Tibial nerve (tissue), 4 donors: ENCODE measurements around the gene NKAIN2. TPM values are rescaled to one million over a fixed set of nuclear protein-coding genes. Genes with fewer than 3 reads are reported as not detected.

Source experiments
- DNase-seq, 2 donors: peaks; one replicate each; pipeline ENCODE4 v3.0.0-alpha.2; 2019; ENCODE audit warnings: low spot score in 2 of 2
- H3K27ac ChIP-seq, 4 donors: fragments of 200-600 bp; sonication (generic) in 3 of 4; one replicate each; pipeline ENCODE4 v1.5.1; 2017 to 2019; ENCODE audit warnings: mild to moderate bottlenecking in 1 of 4
- H3K27me3 ChIP-seq, 2 donors: fragments of 200-600 bp; sonication (generic) in 1 of 2; one replicate each; pipeline versions ENCODE4 v1.5.1 to v1.6.0; 2017 to 2019
- H3K36me3 ChIP-seq, 3 donors: fragments of 200-600 bp; sonication (generic); one replicate each; pipeline ENCODE4 v1.5.1; 2018 to 2019
- H3K4me1 ChIP-seq, 4 donors: fragments of 200-600 bp; sonication (generic) in 3 of 4; one replicate each; pipeline ENCODE4 v1.5.1; 2017 to 2019
- H3K4me3 ChIP-seq, 4 donors: fragments of 200-600 bp; sonication (generic) in 3 of 4; one replicate each; pipeline ENCODE4 v1.5.1; 2017 to 2019; ENCODE audit warnings: mild to moderate bottlenecking in 1 of 4, moderate library complexity in 1 of 4
- H3K9me3 ChIP-seq, 4 donors: fragments of 200-600 bp; sonication (generic) in 3 of 4; one replicate each; pipeline ENCODE4 v1.5.1; 2017 to 2019
- EP300 ChIP-seq, 2 donors: sonication (generic); formaldehyde crosslinking; IDR thresholded peaks; one replicate each; pipeline ENCODE4 v1.6.1; 2017; ENCODE audit warnings: antibody characterized with exemption in 2 of 2, mild to moderate bottlenecking in 1 of 2
- POLR2A ChIP-seq, 2 donors: fragments of 450-650 bp; IDR thresholded peaks; one replicate each; pipeline ENCODE4 v1.6.1; 2017; ENCODE audit warnings: antibody characterized with exemption in 2 of 2, mild to moderate bottlenecking in 2 of 2, moderate library complexity in 2 of 2
- WGBS, 2 donors: methylation state at CpG; one replicate each; pipeline ENCODE4 v1.1.5; 2018; 5-methylcytosine and 5-hydroxymethylcytosine counted together
- total RNA-seq, 4 donors: library from RNA; depleted of rRNA; stranded (reverse); fragments of >200 nt; gene quantifications; one replicate each; pipeline ENCODE4 v1.1.0, GENCODE V29; 2016
- TF ChIP-seq, protein P1 (sequence below), 5 experiments: fragments of 200-600 bp in 3 of 5; fragments of 450-650 bp in 2 of 5; sonication (generic) in 3 of 5; IDR thresholded peaks; one replicate each; pipeline ENCODE4 v1.5.1; 2016 to 2019; ENCODE audit warnings: antibody characterized with exemption in 5 of 5, mild to moderate bottlenecking in 3 of 5, moderate library complexity in 2 of 5

Gene NKAIN2
- total RNA-seq, 4 donors from 2014 or later: 8.1 to 20.8 (median 15.2) TPM

DNA sequence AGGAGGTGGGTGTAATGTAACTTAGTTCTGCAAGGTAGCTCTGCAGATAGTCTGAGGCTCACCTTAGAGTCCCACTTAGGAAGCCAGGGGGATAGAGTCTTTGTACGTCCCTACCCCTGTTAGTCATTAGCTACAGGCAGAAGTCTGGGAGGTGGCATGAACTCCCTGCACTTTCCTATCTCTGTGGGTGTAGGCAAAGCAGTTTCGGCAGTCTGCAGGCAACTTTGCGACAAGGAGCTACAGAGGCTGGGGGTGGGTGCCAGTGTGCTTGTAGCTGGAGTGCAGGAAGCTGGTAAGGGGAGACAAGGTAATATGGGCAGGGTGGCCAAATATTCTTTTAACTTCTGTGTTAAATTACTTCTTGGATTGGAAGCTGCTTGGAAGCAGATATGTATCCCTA, 45.7 kb downstream of the NKAIN2 start:
- no peaks in the 10 kb centered on the region for H3K4me1 ChIP-seq
- DNase-seq: no peak
- H3K36me3 ChIP-seq: no peaks in the 10 kb centered on the region
- H3K9me3 ChIP-seq: peaks cover 0 to 10% (median 0%) of the 10 kb centered on the region in 4 donors
- WGBS, 2 donors: 47 to 66% methylated on average over 3 of the region's 3 CpGs
- no peaks in the 10 kb centered on the region for H3K27me3 ChIP-seq
- no peak overlapping the region for H3K27ac ChIP-seq
- H3K4me3 ChIP-seq: no peak overlapping the region
- TF ChIP-seq, protein P1, sequence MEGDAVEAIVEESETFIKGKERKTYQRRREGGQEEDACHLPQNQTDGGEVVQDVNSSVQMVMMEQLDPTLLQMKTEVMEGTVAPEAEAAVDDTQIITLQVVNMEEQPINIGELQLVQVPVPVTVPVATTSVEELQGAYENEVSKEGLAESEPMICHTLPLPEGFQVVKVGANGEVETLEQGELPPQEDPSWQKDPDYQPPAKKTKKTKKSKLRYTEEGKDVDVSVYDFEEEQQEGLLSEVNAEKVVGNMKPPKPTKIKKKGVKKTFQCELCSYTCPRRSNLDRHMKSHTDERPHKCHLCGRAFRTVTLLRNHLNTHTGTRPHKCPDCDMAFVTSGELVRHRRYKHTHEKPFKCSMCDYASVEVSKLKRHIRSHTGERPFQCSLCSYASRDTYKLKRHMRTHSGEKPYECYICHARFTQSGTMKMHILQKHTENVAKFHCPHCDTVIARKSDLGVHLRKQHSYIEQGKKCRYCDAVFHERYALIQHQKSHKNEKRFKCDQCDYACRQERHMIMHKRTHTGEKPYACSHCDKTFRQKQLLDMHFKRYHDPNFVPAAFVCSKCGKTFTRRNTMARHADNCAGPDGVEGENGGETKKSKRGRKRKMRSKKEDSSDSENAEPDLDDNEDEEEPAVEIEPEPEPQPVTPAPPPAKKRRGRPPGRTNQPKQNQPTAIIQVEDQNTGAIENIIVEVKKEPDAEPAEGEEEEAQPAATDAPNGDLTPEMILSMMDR (IDR thresholded peaks at IDR 0.05): no peak
- no peak for TF ChIP-seq EP300 (IDR thresholded peaks at IDR 0.05)
- TF ChIP-seq POLR2A (IDR thresholded peaks at IDR 0.05): no peak

DNA sequence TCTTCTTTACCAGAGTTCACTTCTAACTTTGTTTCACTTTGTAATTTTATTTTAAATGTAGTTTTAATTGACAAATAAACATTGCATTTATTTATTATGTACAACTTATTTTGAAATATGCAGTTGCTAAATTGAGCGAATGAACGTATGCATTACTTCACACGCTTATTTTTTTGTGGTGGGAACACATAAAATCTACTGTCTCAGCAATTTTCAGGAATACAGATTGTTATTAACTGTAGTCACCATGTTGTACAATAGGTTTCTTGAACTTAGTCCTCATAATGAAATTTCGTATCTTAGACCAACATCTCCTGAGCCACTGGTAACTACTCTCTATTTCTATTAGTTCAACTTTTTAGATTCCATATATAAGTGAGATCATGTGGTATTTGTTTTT, 46.9 kb downstream of the NKAIN2 start:
- DNase-seq: no peak
- Histone ChIP-seq H3K4me3 (no peak overlapping the region), H3K27ac (no peak overlapping the region), H3K4me1 (no peaks in the 10 kb centered on the region), H3K36me3 (no peaks in the 10 kb centered on the region), H3K27me3 (no peaks in the 10 kb centered on the region), H3K9me3 (peaks cover 0 to 10% (median 0%) of the 10 kb centered on the region in 4 donors)
- no peak for TF ChIP-seq POLR2A (IDR thresholded peaks at IDR 0.05)
- TF ChIP-seq, protein P1 (IDR thresholded peaks at IDR 0.05): no peak
- TF ChIP-seq EP300 (IDR thresholded peaks at IDR 0.05): no peak
- WGBS, 2 donors: 92 to 95% methylated on average over 4 of the region's 4 CpGs

DNA sequence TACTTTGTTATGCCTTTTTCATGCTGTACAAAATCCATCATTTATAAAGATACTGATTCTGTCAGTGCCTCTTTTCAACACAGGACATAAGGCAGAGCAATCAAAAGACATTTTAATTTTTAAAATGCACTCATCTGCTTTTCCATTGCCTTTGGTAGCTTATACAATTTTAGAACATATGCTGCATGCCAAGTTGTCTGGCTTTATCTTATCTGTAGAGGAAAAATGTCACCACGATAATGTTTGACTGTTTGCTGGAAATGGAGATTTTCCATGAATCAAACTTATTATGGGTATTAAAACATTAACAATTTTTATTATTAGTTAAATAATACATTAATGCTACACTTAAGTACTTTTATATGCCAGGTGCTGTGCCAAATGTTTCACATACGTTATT, 50.5 kb downstream of the NKAIN2 start:
- WGBS, 2 donors: 80 to 92% methylated on average over 2 of the region's 2 CpGs
- Histone ChIP-seq H3K36me3 (no peaks in the 10 kb centered on the region), H3K9me3 (no peaks in the 10 kb centered on the region), H3K27ac (no peak overlapping the region), H3K4me3 (no peak overlapping the region), H3K27me3 (no peaks in the 10 kb centered on the region), H3K4me1 (no peaks in the 10 kb centered on the region)
- no peak for DNase-seq
- TF ChIP-seq, protein P1 (IDR thresholded peaks at IDR 0.05): no peak
- TF ChIP-seq POLR2A (IDR thresholded peaks at IDR 0.05) (no peak), EP300 (IDR thresholded peaks at IDR 0.05) (no peak)

DNA sequence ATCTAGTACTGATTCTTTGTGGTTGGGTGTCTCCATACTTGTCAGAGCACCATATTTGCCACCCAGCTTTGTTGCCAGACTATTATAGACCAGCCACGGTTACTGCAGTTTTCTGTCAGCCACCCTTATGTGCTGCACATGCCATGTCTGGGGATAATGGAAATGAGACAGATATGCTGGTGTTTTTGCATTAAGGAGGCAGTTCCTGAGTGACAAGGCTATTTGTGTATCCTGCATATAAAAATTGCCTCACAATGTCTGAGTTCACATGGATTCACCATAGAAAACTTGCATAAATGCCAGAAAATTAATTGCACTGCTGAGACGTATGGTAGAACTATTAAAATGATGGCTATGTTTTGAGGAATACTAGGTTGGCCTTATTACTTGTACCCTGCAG, 51.8 kb downstream of the NKAIN2 start:
- Histone ChIP-seq H3K4me1 (no peaks in the 10 kb centered on the region), H3K36me3 (no peaks in the 10 kb centered on the region), H3K27me3 (no peaks in the 10 kb centered on the region), H3K9me3 (no peaks in the 10 kb centered on the region), H3K4me3 (no peak overlapping the region), H3K27ac (no peak overlapping the region)
- TF ChIP-seq EP300 (IDR thresholded peaks at IDR 0.05) (no peak), POLR2A (IDR thresholded peaks at IDR 0.05) (no peak)
- TF ChIP-seq, protein P1 (IDR thresholded peaks at IDR 0.05): no peak
- DNase-seq: no peak
- WGBS, 2 donors: 33 to 38% methylated on average over 2 of the region's 2 CpGs

DNA sequence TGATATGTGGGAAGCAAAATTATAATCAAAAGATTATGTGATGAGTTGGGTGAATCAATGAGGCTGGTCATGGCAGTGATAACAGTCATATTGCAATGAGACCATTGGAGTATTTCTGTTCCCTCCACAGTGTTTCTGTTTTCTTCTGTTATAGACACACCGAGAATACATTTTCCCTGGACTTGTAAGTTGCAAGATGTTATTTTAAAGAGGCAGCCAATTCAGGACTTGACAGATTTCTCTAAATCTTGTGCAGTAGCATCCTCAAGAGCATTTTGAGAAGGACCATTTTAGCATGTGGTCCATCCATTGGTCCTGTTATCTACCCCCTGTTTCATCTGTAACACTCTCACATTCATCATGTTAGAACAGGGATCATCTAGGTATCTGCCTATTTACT, 55.6 kb downstream of the NKAIN2 start:
- Histone ChIP-seq H3K4me3 (no peak overlapping the region), H3K4me1 (no peaks in the 10 kb centered on the region), H3K27me3 (no peaks in the 10 kb centered on the region), H3K27ac (no peak overlapping the region), H3K9me3 (no peaks in the 10 kb centered on the region), H3K36me3 (no peaks in the 10 kb centered on the region)
- WGBS, 2 donors: 94 to 100% methylated on average over 1 of the region's 1 CpG
- no peak for DNase-seq
- TF ChIP-seq, protein P1 (IDR thresholded peaks at IDR 0.05): no peak
- TF ChIP-seq POLR2A (IDR thresholded peaks at IDR 0.05): no peak
- no peak for TF ChIP-seq EP300 (IDR thresholded peaks at IDR 0.05)
